HG03469 (cell line): ENCODE measurements around the gene PARD3B.

Source experiments
- ATAC-seq: cut with Tn5 transposase; IDR thresholded peaks from one replicate; pipeline ENCODE4 v1.9.1; 2021; ENCODE audit warnings: mild to moderate bottlenecking, moderate library complexity, moderate number of reproducible peaks; ENCODE audit not compliant: unreplicated experiment

PARD3B gene

DNA sequence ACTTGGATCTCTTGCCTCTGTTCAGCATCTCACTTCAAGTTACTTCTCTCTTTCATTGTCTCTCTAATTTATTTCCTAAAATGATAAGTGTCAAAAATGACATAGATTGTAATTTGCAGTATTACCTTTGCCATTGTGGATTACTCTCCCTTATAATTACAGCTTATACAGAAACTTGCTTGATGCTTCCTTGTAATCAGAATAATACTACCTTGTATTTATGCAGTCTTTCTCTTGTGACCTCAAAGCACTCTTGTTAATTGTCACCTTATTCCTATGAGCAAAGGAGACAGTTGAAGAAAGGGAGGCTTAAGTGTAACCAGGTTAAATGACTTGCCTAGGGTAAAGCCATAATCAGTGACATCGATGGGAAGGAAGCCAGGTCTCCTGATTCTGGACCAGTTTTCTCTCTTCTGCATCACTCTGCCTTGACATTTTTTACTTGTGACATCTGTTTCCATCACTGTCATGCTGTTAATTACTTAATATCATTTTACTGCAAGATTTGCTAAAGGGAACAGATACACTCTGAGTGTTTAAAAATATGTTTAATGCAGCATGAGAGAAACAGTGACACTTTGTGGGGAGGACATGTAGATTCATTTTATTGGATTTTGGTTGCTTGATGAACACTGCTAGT lies 388.6 kb downstream of the PARD3B start:
- no peak for ATAC-seq

DNA sequence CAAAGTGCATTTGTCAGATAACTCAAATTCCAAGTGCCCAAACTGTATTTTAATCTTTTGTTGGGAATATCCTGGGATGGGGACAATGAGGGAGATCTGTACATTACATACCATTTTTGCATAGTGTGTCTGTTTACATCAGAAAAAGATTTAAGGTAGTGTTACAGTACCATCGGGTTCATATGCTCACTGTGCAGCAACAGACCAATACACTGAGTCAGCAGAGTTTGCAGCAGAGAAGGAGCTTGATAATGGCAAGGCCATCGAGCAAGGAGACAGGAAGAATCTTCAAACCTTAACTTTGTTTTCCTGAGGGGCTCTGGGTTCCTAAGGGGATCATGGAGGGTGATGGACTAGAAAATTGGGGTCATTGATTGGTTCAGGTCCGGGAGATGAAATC lies 399.7 kb downstream of the PARD3B start:
- no peak for ATAC-seq

DNA sequence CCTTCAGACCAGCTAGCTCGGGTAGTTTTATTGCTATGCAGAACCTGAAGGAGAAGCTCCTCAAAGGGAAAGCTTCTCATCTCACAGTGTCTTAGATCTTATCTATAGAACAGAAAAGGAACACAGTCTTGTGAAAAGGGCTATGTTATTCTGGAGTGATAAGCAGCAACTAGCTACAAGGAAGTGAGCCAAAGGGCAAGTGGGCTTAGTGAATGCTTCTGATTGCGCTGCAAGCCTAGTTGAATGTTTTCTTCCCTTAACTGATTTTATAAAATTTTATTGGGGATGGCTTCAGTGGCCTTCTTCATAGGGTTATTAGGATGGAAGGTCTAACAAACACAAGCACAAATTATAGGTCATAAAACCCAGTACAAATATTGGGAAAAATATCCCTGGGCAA lies 400.1 kb downstream of the PARD3B start:
- no peak for ATAC-seq

- no peak for ATAC-seq
Measured at GRCh38 chr2:204946892-204947291, 401.6 kb downstream of the PARD3B start.

DNA sequence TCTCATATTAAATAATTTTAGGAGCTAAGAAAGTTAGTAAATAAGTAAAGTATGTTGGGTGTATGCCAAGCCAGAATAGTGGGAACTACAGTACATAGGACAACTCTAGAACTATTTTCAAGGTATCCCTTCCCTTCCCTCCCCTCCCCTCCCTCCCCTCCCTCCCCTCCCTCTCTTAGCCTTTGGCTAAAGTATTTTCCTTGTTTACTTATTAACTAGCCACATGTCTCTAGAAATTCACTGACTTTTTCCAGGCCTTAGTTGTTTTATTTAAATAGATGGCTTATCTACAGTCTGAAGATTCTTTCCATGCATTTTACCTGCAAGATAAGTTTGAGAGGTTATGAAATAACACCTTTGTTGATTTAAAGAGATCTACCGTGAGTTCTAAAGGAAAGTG lies 402.1 kb downstream of the PARD3B start:
- ATAC-seq, result no peak

GRCh38 chr2:204948024-204948763 lies 402.9 kb downstream of the PARD3B start:
- ATAC-seq, result no peak

- ATAC-seq, result no peak
Measured at GRCh38 chr2:204948822-204949221, 403.5 kb downstream of the PARD3B start.

- ATAC-seq, result no peak
Measured at GRCh38 chr2:204950695-204951346, 405.5 kb downstream of the PARD3B start.

DNA sequence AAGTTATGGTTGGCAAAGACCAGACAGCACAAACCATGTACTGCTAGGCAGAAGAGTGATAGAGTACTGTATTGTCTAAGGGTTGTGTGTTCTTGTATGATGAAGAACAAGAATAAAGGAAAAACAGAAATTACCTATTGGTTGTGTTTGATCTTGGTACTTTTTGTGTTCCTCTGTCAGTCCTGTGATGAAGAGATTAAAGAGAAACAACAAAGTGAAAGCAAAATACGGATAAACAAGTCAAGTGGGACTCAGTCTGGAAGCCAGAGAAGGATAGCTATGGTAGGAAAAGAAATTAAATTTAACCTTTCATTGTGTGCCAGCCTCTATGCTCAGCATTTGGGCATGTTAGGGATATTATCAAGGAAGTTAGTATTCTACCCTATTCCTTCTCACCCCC lies 413.1 kb downstream of the PARD3B start:
- no peak for ATAC-seq

- ATAC-seq, result no peak
Measured at GRCh38 chr2:204964414-204964813, 419.1 kb downstream of the PARD3B start.

- ATAC-seq, result no peak
Measured at GRCh38 chr2:204966245-204966644, 421.0 kb downstream of the PARD3B start.

DNA sequence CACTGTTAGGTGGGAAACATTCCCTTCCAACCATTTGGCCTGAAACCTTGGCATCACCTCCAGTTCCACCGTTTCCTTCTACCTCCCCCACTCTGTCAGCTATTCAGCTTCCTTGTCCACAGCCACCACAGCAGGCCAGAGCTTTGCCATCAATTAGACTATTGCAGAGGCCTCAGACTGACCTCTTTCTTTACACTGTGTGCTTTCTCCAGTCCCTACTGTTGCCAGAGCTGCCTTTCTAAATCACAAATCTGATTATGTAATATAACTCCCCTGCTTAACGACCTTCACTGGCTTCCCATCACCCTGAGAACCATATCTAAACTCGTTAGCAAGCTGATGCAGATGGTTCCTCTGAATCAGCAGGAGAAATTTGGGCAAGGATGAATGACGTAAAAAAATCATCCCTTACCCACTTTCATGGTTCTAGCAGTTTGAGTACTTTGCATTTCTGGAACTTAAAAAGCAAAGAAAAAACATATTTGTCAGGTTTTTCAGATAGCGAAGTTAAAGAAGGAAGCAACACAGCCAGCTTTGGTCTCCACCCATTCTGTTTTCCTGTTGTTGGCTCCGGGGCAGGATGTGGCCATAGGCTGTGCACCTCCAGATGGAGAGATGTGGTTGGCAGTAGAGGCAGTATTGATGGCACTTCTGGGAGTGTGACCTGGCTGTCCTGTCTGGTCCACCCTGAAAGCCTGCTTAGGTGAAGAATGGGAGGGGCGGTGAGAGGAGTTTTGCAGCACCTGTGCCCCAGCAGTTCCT lies 422.1 kb downstream of the PARD3B start:
- ATAC-seq, result no peak

DNA sequence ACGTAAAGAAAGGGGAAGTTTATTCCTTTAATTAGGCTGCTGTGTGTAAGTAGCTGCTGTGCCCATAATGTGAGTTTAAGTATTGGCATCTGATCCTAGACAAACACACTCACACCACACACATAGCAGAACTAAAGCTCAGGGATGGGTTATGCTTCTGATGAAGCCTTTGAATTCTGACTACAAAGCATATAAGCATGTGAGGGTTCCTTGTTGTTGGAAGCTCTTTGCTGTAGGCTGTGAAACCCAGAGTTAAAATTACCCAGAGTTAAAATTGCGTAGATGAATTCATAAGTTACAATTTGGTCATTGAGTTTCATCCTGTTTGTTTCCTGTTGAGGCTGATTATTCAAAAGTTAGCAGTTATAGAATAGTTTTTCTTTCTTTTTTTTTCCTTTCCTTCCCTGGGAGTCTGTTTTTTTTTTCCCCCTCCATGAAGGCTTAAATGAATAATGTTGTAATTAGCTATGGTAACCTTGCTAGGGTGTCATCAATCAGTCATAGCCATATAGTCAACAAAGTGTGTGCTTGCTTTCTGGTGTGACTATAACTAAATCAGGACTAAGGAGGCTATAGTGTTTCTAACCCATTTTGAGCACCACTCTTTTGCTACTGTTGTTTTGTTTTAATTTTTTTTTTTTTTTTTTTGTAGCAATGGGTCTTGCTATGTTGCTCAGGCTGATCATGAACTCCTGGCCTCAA lies 426.1 kb downstream of the PARD3B start:
- no peak for ATAC-seq

GRCh38 chr2:204972161-204972560 lies 426.9 kb downstream of the PARD3B start:
- ATAC-seq, result no peak

DNA sequence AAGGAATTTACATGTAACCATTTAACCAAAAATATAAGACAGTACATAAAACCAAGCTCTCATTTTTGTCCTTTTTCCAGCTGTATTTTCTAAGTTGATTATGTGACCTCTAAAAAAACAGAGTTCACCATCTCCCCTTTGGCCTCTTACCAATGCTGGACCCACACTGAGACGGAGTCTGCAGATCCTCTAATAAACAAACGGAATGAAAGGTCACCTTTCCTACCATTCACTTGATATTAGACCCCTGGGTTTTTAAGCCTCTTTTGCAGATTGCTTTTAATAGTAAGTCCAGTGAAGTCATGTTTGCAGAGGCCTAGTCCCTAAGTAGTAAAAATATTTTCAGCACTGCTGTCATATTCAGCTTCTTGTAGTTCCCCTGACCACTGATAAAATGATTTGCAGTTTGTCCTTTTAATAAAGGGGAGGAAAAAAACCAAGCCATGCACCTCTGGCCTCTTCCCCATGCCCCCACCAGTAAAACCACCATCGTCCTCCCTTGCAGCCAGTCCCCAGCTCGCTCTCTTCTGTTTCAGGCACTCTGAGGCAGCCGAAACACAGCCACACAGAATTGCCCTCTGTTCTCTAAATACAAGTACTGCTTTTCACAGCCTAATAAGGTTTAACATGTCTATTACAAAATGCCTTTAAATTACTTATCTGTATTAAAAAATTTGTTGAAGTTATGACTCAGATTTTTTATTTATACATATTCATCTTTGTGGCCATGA lies 427.5 kb downstream of the PARD3B start:
- no peak for ATAC-seq

GRCh38 chr2:204973616-204974015 lies 428.3 kb downstream of the PARD3B start:
- ATAC-seq, result no peak

DNA sequence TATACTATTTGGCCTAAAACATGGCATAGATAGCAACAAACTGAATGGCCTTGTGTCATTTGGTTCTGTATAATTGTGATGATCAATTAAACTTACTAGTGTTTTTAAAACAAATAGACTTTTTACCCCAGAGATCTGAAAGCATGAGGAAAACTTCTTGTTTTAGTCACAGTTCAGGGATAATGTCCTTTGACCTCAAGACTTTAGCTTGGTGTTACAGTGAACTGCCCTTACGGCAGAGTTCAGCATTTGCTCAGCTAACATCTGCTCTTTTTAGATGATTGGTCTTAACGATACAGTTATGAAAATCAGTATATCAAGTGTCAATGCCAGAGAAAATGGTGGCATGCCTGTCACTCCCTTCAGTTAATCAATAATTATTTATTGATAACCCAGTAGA lies 429.2 kb downstream of the PARD3B start:
- ATAC-seq, result no peak

GRCh38 chr2:204977914-204978313 lies 432.6 kb downstream of the PARD3B start:
- ATAC-seq, result no peak

DNA sequence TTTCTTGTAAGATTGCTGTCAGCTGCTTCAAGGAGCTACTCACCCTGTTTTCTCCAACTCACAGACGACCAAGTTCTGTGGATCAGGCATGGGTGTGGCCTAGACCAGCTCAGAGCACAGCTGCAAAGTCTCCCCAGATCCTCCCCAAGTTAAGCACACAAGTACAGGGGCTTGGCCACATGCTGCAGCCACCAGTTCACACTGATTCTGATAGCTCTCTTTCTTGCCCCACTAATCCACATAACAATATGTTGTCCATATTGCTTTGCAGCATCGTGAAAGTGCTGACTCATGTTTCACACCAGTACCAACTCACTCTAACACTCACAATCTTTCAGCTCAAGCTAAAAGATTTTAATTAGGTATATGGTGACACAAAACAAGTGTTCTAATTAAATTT lies 437.0 kb downstream of the PARD3B start:
- no peak for ATAC-seq

DNA sequence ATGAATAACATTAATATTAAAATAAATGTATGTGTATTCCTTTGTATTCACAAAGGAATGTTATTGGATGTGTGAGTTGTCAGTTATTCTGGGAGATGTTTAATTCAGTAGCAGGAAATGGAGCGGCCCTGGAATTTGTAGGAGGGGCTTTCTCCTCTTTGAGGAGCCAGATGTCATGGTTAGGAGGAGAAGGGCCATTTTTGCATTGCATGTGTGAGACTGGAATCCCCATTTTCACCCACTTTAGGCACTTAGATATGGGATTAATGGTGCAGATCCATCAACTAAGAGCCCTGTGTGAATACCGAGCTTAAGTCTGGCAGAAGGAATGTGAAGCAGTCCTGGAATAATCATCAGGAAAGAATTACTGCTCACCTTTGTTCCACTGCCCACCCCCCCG lies 439.2 kb downstream of the PARD3B start:
- no peak for ATAC-seq
